Measurements from ENCODE around the gene CHD6.

DNA sequence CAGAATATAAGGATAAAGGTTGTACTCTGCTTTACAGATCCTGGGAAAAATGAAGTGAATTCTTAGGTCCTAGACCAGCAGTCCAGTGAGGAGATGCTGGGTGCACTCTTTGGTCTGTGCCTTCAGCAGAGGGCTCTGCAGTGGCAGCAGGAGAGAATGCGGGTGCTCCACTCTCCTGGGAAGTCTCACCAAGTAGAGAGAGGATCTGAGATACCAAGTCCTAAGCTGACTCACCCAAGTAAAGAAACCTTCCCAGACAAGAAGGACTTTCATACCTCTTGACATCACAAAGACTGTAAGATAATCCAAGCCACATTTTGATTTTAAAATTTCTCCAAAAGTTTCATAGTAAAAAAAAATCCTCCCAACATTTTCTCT, 134.6 kb downstream of the CHD6 start:
- TF ChIP-seq, protein P1, sequence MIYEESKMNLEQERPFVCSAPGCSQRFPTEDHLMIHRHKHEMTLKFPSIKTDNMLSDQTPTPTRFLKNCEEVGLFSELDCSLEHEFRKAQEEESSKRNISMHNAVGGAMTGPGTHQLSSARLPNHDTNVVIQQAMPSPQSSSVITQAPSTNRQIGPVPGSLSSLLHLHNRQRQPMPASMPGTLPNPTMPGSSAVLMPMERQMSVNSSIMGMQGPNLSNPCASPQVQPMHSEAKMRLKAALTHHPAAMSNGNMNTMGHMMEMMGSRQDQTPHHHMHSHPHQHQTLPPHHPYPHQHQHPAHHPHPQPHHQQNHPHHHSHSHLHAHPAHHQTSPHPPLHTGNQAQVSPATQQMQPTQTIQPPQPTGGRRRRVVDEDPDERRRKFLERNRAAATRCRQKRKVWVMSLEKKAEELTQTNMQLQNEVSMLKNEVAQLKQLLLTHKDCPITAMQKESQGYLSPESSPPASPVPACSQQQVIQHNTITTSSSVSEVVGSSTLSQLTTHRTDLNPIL (CRISPR knock-in tag; IDR thresholded peaks at IDR 0.05; ENCODE audit: low read depth), result no peak
- TF ChIP-seq, protein P2, sequence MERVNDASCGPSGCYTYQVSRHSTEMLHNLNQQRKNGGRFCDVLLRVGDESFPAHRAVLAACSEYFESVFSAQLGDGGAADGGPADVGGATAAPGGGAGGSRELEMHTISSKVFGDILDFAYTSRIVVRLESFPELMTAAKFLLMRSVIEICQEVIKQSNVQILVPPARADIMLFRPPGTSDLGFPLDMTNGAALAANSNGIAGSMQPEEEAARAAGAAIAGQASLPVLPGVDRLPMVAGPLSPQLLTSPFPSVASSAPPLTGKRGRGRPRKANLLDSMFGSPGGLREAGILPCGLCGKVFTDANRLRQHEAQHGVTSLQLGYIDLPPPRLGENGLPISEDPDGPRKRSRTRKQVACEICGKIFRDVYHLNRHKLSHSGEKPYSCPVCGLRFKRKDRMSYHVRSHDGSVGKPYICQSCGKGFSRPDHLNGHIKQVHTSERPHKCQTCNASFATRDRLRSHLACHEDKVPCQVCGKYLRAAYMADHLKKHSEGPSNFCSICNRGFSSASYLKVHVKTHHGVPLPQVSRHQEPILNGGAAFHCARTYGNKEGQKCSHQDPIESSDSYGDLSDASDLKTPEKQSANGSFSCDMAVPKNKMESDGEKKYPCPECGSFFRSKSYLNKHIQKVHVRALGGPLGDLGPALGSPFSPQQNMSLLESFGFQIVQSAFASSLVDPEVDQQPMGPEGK (CRISPR knock-in tag; IDR thresholded peaks at IDR 0.05; ENCODE audit: borderline replicate concordance), result no peak
- TF ChIP-seq, protein P3, sequence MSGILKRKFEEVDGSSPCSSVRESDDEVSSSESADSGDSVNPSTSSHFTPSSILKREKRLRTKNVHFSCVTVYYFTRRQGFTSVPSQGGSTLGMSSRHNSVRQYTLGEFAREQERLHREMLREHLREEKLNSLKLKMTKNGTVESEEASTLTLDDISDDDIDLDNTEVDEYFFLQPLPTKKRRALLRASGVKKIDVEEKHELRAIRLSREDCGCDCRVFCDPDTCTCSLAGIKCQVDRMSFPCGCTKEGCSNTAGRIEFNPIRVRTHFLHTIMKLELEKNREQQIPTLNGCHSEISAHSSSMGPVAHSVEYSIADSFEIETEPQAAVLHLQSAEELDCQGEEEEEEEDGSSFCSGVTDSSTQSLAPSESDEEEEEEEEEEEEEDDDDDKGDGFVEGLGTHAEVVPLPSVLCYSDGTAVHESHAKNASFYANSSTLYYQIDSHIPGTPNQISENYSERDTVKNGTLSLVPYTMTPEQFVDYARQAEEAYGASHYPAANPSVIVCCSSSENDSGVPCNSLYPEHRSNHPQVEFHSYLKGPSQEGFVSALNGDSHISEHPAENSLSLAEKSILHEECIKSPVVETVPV (CRISPR knock-in tag; IDR thresholded peaks at IDR 0.05), result no peak
- no peak for TF ChIP-seq ZNF70 (CRISPR knock-in tag; IDR thresholded peaks at IDR 0.05)
